D721Med (cell line): Measurements from ENCODE around the gene CCDC127.
"Not testable (repeated sequence)": the region's sequence is repeated elsewhere in the genome, so short reads cannot be mapped to it uniquely, and the experiment has no call there.

Experiments used
- DNase-seq: peaks from one replicate; pipeline ENCODE4 v3.0.0; 2011; ENCODE audit warnings: low spot score; ENCODE audit not compliant: insufficient read length
- FAIRE-seq: peaks from 2 replicates; lab custom pipeline; 2011; peaks lifted over from hg19 to GRCh38; lab: Jason Lieb, UNC
- CTCF ChIP-seq: IDR thresholded peaks from 2 replicates; pipeline ENCODE4 v1.5.1; 2012; ENCODE audit warnings: mild to moderate bottlenecking, control low read depth; ENCODE audit not compliant: insufficient read depth; ENCODE audit errors: missing control alignments

Gene CCDC127

GRCh38 chr5:231661-232060, 13.7 kb upstream of the CCDC127 start:
- FAIRE-seq (no peak), DNase-seq (no peak)
- no peak for TF ChIP-seq CTCF

- no peak for FAIRE-seq
- TF ChIP-seq CTCF = no peak
- no peak for DNase-seq
These were observed 12.8 kb upstream of the CCDC127 start for GRCh38 chr5:230711-231110.

GRCh38 chr5:228886-229285, 10.9 kb upstream of the CCDC127 start:
- DNase-seq (no peak), FAIRE-seq (no peak)
- no peak for TF ChIP-seq CTCF

GRCh38 chr5:227375-227774, 9.4 kb upstream of the CCDC127 start:
- not testable (repeated sequence) for DNase-seq, FAIRE-seq

- no peak for TF ChIP-seq CTCF
- DNase-seq = no peak
- no peak for FAIRE-seq
These were observed 7.4 kb upstream of the CCDC127 start for GRCh38 chr5:225334-225733.

GRCh38 chr5:223791-224190, 5.8 kb upstream of the CCDC127 start:
- no peak for TF ChIP-seq CTCF
- FAIRE-seq (no peak), DNase-seq (no peak)

- DNase-seq, FAIRE-seq: not testable (repeated sequence)
These were observed 5.2 kb upstream of the CCDC127 start for GRCh38 chr5:222951-223715.

- FAIRE-seq (no peak), DNase-seq (no peak)
- no peak for TF ChIP-seq CTCF
These were observed 2.0 kb upstream of the CCDC127 start for GRCh38 chr5:219991-220390.
